Smooth muscle cell of trachea (primary cell): ENCODE data around the gene ODF2. TPM values are rescaled to one million over a fixed set of nuclear protein-coding genes. Genes with fewer than 3 reads are reported as not detected.

Experiments used
- total RNA-seq: library from RNA; depleted of rRNA; stranded (reverse); fragments of >200 nt; gene quantifications from 2 replicates; pipeline ENCODE4 v1.2.1, GENCODE V29; 2014

The ODF2 gene
- total RNA-seq, result 19.8 and 36.5 TPM in 2 replicates

DNA sequence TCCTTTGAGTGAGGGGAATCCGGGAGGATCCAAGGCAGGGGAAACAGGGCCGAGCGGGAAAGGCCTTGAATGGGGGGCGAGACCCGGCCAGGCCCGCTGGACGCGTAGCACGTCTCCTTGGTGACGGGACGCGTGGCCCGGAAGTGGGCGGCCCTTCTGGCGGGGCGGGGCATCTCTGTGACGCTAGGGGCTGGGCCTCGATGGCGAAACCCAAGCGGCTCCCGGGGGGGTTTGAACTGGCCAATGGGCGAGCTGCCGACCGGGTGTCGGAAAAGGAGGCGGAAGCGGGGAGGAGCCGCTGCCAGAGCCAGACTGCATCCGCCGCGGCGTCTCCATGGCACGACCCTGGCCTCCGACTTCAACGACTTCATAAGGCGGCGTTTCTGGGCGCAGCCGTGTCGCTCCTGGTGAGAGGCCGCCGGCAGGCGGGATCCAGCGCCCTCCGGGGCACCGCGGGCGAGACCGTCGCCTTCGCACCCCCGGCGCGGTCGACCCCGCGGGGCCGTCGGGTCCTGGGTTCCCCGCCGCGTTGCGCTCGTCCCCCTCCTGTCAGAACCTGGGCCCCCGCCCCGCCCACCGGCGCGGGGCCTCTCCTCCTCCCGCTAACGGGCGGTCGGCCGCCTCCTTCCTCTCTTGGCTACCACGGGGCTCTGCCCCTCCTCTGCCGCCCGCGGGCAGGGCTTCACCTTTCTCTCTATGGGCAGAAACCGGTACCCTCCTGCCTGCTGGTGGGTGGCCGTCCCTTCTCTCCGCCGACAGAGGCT, at the start of gene ODF2:
Gene ODF2 (plus strand): TSS at position 158 of the 764 bp plus-strand sequence. CDS start 86 bp downstream, at position 244.

DNA sequence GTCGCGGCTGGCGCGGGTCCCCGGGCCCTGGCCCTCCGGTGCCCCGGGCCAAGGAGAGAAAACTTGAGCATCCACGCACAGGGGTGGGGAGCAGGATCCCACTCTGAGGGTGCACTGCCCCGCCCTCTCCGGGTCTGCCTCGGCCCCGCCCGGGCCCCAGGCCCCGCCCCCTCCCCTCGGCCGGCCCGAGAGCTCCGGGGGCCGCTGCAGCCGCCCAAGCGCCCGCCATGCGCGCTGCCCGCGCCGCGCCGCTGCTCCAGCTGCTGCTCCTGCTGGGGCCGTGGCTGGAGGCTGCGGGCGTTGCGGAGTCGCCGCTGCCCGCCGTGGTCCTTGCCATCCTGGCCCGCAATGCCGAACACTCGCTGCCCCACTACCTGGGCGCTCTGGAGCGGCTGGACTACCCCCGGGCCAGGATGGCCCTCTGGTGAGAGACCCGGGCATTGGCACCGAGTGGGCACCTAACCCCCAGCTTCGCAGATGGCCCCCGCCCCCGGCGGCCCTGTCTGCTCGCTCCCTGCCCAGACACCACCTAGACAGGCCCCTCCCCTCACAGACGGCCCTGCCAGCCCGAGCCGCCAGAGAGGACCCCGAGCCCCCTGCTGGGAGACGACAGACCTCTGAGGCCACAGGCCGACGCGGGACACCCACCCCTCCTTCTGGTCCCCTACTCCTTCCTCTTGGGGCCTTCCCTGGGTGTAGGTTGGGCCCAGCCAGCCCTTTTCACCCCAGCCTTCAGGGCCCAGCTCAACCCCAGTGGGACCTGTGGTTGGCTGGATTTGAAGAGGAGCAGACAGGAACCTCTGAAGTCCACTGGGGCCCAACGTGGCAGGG, 34.9 kb upstream of the ODF2 start, which contains the start of gene CERCAM:
Gene CERCAM (plus strand): TSS at position 207 of the 831 bp plus-strand sequence. CDS start 21 bp downstream, at position 228.

DNA sequence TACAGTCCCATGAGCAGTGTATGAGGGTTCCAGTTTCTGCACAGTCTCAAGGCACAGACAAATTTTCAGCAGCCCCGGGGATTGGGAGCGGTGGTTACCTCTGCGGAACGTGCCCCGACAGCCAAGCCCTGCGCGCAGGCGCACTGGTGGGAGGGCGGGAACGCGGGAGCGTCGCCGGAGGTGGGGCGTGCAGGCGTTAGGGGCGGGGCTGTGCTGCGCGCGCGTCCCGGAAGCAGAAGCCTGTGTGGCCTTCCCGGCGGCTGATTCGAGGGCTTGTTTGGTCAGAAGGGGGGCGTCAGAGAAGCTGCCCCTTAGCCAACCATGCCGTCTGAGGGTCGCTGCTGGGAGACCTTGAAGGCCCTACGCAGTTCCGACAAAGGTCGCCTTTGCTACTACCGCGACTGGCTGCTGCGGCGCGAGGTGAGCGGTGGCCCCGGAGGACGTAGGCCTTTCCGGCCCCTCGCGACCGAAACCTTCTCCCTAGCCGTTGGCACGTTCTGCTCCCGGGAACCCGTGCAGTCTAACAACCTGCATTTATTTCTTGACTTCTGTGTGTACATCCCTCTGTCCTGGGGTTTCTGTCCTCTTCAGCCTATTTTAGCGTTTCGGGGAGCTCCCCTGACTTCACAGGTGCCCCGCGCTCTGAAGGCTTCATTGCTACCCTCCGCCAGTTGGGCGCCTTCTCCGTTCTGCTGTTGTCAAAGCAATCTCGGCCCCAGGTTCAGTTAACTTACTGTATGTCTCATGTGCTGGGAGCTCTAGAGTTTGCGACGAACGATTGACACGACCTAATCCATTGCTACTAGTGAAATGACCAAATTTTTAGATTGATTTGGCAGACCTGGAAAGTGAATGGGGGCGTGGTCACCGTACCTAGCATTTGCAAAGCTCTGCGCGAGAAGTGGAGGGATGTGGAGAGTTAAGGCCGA, 48.9 kb downstream of the ODF2 start, which contains the start of gene GLE1:
Gene GLE1 (plus strand): TSS at position 235 of the 929 bp plus-strand sequence. CDS start 87 bp downstream, at position 322.

Other genes with a start within 250 kb of the ODF2 start
- gene GOLGA2, start 180.0 kb upstream of the ODF2 start, total RNA-seq, result 114 and 127 TPM in 2 replicates
- 44.3 and 46.5 TPM in 2 replicates for gene SWI5, start 179.7 kb upstream of the ODF2 start, total RNA-seq
- 13.7 and 19.5 TPM in 2 replicates for gene TRUB2, start 133.6 kb upstream of the ODF2 start, total RNA-seq
- 17.0 and 23.1 TPM in 2 replicates for gene COQ4, start 133.2 kb upstream of the ODF2 start, total RNA-seq
- gene SLC27A4, start 115.5 kb upstream of the ODF2 start, total RNA-seq, result 10.6 and 18.9 TPM in 2 replicates
- 32.7 and 36.7 TPM in 2 replicates for gene URM1, start 84.6 kb upstream of the ODF2 start, total RNA-seq
- 86.8 and 179 TPM in 2 replicates for gene CERCAM, start 35.1 kb upstream of the ODF2 start, total RNA-seq
- gene GLE1, start 48.7 kb downstream of the ODF2 start, total RNA-seq, result 26.8 and 28.4 TPM in 2 replicates
- 381 and 452 TPM in 2 replicates for gene SPTAN1, start 96.6 kb downstream of the ODF2 start, total RNA-seq
- gene DYNC2I2, start 200.8 kb downstream of the ODF2 start, total RNA-seq, result 52.9 and 79.4 TPM in 2 replicates
- gene SET, start 233.2 kb downstream of the ODF2 start, total RNA-seq, result 305 and 552 TPM in 2 replicates
- 1.9 and 2.3 TPM in 2 replicates for gene PKN3, start 246.5 kb downstream of the ODF2 start, total RNA-seq